GM21423 (cell line): Measurements from ENCODE around the gene SPATA12.

Experiments
- ATAC-seq: cut with Tn5 transposase; IDR thresholded peaks from one replicate; pipeline ENCODE4 v1.9.1; 2021; ENCODE audit warnings: mild to moderate bottlenecking, moderate library complexity; ENCODE audit not compliant: unreplicated experiment

SPATA12 gene

GRCh38 chr3:57048728-57049127, 11.7 kb upstream of the SPATA12 start:
- no peak for ATAC-seq

GRCh38 chr3:57052662-57053061, 7.8 kb upstream of the SPATA12 start:
- no peak for ATAC-seq

GRCh38 chr3:57053122-57053521, 7.3 kb upstream of the SPATA12 start:
- ATAC-seq, result no peak

GRCh38 chr3:57057351-57057750, 3.1 kb upstream of the SPATA12 start:
- no peak for ATAC-seq

GRCh38 chr3:57059411-57059810, 1.1 kb upstream of the SPATA12 start:
- no peak for ATAC-seq

GRCh38 chr3:57061556-57061955, 1.1 kb downstream of the SPATA12 start:
- no peak for ATAC-seq

GRCh38 chr3:57062101-57062631, 1.7 kb downstream of the SPATA12 start:
- no peak for ATAC-seq

- ATAC-seq, result no peak
Observed at GRCh38 chr3:57063032-57063431, 2.6 kb downstream of the SPATA12 start.

GRCh38 chr3:57064001-57064400, 3.5 kb downstream of the SPATA12 start:
- ATAC-seq, result no peak

GRCh38 chr3:57064572-57064971, 4.1 kb downstream of the SPATA12 start:
- no peak for ATAC-seq

- no peak for ATAC-seq
Observed at GRCh38 chr3:57065588-57065987, 5.1 kb downstream of the SPATA12 start.

GRCh38 chr3:57066471-57066870, 6.0 kb downstream of the SPATA12 start:
- no peak for ATAC-seq

- peak; percentile 99 for ATAC-seq
Observed at GRCh38 chr3:57068437-57069089, 8.1 kb downstream of the SPATA12 start.

- ATAC-seq, result no peak
Observed at GRCh38 chr3:57069503-57069902, 9.0 kb downstream of the SPATA12 start.

GRCh38 chr3:57073628-57074027, 13.2 kb downstream of the SPATA12 start:
- ATAC-seq, result no peak

GRCh38 chr3:57074135-57074534, 13.7 kb downstream of the SPATA12 start:
- no peak for ATAC-seq

- no peak for ATAC-seq
Observed at GRCh38 chr3:57076422-57076951, 16.0 kb downstream of the SPATA12 start.

GRCh38 chr3:57077630-57078343, 17.3 kb downstream of the SPATA12 start:
- no peak for ATAC-seq

- no peak for ATAC-seq
Observed at GRCh38 chr3:57078344-57078634, 17.8 kb downstream of the SPATA12 start.

- ATAC-seq, result no peak
Observed at GRCh38 chr3:57078635-57079473, 18.4 kb downstream of the SPATA12 start.

- ATAC-seq, result no peak
Observed at GRCh38 chr3:57079474-57079831, 19.0 kb downstream of the SPATA12 start.

GRCh38 chr3:57080171-57080570, 19.7 kb downstream of the SPATA12 start:
- no peak for ATAC-seq
